CD4-positive, alpha-beta T cell treated with Interleukin-10 for 1 hour (primary cell): ENCODE results near the gene LDB3.
"Not testable (repeated sequence)": the region's sequence is repeated elsewhere in the genome, so short reads cannot be mapped to it uniquely, and the experiment has no call there.

ENCODE experiments used
- DNase-seq: peaks from one replicate; pipeline ENCODE4 v3.0.0-alpha.2; 2020

Gene LDB3

DNA sequence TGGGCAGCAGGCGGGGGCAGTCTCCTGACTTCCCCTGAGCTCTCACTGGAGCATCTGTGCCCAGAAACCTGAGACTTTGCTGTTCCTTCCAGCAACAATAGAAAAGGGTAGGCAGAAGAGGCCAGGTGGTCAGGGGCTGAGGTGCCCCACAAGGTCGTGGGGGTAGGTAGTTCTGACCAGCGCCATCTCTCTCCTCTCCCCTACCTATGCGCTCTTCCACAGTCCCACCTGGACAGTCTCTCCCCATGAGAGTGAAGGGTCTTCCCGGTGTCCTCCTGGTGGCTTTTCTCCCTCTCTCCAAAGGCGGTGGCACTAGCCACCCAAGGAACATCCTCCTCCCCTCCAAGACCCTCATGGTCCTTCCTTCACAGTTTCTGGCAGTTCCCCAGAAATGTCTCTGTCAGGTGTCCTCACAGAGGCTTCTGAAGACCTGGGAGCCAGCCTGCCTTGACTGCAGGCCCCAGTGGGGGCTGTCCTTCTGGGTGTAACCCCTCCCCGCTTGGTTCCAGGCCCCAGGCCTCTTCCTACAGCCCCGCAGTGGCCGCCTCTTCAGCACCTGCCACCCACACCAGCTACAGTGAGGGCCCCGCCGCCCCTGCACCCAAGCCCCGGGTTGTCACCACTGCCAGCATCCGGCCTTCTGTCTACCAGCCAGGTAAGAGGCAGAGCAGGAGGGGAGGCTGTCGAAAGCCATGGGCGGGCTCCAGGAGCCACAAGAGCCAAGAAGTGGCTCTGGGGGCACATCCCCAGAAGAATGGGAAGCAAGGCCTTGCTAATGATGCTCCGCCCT lies 41.3 kb downstream of the LDB3 start:
- no peak for DNase-seq

DNA sequence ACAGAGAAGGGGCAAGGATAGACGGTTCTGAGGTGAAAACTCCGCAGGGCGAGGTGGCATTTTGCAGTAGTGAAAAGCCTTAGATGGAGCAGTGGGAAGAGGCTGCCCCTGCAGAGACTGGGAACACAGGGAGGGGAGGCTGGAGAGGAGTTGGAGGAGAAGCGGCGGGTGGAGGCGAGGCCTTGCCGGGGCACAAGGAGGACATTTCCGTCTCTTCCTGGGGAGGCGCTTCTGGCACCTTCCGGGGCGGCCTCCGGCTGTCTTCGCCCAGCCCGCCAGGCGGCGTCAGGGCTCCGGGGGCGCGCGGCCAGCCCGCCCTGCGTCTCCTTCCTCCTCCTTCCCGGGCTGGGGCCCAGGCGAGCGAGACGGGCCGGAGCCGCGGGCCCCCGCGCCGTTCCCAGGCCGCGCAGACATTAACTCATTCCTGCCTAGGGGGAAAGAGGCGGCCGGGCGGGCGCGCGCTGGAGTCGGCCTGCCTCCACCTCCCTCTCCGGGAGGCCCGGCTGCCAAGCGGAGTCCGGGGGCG lies 42.7 kb downstream of the LDB3 start:
- DNase-seq: peak; percentile 89

DNA sequence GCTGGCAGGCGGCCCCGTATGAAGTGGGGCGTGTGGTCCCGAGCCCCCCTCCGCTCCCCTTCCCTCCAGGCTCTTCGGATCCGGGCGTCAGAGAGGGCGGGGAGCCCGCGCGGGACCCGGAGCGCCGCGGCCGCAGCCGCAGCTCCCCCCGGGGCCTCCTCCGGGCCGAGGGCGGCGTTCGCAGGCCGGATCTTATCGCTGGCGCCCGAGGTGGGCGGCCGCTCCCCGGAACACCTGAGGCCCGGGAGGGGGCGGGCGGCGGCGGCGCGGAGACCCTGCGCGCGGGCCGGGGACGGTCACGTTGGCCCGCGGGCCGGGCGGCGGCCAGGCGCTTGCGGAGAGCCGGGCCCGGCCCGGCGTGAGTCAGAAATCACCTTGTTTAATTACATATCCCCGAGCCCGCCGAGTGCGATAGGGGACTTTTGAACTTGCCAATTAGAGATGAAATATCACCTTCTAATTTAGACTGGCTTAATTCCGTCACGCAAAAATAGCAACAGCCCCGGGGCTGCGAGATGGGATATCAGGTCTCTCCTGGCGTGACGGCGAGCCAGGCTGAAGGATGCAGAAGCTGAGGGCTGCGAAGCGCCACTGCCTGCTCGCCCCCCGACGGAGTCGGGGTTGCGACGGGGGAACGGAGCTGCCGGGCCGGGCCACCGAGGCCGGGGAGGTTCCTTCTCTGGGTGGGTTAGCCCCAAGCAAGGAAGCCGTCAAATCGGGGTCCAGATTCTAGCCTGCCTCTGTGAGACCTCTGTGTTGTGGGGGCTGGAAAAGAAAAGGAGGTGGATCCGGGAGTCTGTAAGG lies 43.4 kb downstream of the LDB3 start:
- peak; percentile 60 for DNase-seq

DNA sequence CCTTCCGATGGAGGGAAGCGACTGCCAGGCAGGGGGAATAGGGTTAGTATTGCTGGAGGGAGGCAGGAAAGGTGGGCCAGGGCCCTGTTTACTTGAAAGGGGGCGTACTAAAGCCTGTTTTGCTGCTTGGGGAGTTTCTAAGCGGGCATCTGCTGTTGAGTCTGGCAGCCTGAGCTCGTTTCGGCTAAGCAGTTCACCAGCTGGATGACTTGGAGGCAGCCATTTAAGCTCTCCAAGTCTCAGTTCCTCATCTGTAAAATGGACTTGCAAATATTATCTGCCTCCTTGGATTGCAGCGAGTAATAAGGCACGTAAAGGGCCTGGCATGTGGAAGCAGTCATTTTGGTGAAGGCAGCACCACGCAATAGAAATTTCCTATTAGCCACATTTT lies 44.0 kb downstream of the LDB3 start:
- DNase-seq: peak; percentile 6

DNA sequence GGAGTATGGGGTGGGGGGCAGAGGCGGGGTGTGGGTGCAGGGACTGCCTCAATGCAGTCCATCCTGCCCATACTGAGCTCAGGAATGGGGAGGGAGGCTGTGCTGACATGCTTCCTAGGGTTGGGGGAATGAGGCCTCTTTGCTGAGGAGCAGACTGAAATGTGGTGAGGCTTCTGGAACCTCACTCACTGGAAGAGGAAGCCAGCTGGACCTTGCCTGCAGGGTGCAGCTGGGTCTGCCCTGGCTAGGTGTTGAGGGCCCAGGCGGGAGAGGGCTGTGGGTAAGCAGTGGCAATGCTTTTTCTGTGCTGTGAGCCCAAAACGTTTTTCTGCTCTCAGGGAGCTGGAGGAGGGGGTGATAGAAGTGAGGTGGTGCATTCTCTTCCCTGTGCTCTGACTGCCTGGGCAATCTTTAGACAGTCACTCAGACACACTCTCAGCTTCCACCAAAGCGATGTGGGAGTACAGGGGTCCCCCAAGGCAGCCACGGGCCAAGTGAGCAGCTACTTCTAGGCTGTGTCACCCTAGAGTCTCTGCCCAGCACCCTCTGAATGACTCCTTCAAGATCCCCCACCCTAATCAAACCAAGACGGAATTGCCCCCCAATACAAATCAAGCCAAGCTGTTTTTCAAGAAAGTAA lies 47.0 kb downstream of the LDB3 start:
- DNase-seq: no peak

DNA sequence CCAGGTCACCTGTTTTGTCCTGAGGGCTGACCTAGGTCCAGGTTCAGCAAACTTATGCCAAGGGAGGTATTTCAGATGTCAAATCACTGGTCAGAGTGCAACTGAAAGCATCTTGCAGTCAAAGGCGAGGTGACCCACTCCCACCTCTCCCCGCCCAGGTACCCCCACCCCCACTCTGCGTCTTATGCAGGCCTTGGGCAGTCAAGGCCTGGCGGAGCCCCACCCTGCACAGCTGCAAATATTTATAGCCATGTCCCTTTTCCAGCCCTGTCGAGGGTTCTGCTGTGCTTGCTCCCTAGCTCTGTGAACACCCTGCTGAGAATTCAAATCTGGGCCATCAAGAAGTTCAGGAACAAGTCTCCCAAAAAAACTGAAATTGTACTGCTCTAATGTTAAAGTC lies 47.5 kb downstream of the LDB3 start:
- no peak for DNase-seq

DNA sequence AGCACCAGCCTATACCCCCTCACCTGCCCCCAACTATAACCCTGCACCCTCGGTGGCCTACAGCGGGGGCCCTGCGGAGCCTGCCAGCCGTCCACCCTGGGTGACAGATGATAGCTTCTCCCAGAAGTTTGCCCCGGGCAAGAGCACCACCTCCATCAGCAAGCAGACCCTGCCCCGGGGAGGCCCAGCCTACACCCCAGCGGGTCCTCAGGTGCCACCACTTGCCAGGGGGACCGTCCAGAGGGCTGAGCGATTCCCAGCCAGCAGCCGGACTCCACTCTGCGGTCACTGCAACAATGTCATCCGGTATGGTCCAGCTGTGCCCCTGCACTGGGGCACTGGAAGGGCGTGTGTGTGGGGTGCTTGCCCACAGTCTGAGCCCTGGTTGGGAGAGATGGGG lies 48.2 kb downstream of the LDB3 start:
- no peak for DNase-seq

DNA sequence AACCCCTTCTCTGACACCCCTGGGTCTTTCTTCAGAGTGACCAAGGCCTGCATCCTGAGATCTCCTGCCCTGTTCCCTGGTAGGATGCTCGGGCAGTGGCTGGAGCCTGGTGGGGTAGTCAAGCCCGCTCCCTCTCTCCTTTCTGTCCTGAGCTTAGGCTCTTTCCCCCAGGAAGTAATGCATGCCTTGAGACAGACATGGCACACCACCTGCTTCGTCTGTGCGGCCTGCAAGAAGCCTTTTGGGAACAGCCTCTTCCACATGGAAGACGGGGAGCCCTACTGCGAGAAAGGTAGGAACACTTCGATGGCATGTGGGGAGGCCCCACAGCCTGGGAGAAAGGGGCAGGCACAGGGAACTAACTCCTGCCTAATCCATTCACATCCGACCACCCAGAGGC lies 50.2 kb downstream of the LDB3 start:
- DNase-seq: no peak

DNA sequence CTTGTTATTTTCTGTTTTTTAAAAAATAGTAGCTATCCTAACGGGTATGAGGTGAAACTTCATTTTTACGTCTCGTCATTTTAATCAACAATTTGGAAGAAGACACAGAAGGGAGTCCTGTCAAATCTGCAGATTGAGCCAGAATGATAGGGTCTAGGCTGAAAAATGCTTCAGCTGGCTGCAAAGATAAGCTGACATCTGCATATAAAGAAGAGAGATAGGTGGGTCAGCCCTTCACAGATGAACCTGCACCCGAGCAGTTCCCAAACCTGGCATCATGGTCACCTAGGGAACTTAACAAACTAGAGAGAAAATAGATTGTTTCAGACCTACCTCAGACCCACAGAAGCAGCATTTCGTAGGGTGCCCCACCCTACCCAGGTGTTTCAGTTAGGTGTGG lies 52.9 kb downstream of the LDB3 start:
- DNase-seq: no peak

DNA sequence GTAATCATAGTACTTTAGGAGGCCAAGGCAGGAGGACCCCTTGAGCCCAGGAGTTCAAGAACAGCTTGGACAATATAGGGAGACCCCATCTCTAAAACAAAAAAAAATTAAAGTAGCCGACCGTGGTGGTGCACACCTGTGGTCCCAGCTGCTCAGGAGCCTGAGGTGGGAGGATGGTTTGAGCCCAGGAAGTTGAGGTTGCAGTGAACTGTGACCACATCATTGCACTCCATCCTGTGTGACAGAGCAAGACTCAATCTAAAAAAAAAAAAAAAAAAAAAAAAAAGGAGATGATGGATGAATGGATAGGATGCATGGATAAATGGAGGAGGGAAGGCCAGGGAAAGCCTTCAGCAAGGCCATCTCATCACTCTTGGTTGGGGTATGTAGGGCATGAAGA lies 54.7 kb downstream of the LDB3 start:
- no peak for DNase-seq

DNA sequence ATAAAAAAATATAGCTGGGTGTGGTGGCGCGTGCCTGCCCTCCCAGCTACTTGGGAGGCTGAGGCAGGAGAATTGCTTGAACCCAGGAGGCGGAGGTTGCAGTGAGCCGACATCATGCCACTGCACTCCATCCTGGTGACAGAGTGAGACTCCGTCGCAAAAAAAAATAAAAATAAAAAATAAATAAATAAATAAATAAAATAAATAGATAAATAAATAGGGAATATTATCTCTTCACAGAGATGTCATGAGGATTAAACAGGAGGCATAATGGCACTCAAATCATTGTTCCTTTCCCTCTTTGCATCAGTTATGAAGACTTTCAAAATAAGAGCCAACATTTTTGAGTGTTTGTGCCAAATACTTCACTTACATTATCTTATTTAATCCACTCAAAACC lies 56.1 kb downstream of the LDB3 start:
- no peak for DNase-seq

DNA sequence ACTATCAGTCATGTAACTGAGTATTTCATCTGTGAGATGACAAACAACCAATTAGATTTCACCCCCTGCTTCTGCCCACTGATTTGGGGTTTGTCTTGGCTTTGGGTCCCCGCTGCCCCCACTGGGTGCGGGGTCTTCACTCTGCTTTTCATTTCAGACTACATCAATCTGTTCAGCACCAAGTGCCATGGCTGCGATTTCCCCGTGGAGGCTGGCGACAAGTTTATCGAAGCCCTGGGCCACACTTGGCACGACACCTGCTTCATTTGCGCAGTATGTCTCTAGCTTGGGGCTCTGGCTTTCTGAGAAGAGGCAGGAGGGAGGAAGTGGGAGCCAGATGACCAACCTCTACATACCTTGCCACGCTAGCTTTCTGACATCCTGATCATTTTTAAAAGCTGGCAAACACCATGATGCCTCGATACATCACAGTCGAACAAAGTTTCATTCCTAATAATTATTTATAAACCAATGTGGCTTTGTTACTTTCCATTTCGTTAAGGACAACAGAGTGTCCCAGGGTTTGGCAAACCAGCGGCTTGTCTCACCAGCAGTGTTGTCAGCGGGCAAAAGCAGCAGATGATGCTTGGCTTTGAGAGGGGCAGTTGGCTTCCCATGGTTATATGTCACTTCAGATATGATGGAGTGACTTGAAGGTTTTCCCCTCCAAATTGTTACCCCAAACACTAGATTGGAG lies 57.8 kb downstream of the LDB3 start:
- DNase-seq: no peak

DNA sequence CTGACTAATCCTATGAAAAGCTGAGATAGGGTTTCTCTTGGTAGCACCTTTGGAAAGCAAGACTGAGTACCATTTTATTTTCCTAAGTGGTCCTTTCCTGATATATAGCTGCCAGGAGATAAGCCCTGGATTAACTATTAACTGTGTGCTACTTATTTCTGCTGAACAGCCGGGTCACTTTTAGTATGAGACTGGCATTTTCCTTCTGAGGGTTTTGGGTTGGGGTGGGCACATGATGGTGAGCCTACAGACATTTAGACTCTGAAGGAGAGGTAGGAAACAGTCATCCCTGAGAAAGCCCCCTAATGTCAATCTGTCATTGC lies 58.3 kb downstream of the LDB3 start:
- DNase-seq: no peak

DNA sequence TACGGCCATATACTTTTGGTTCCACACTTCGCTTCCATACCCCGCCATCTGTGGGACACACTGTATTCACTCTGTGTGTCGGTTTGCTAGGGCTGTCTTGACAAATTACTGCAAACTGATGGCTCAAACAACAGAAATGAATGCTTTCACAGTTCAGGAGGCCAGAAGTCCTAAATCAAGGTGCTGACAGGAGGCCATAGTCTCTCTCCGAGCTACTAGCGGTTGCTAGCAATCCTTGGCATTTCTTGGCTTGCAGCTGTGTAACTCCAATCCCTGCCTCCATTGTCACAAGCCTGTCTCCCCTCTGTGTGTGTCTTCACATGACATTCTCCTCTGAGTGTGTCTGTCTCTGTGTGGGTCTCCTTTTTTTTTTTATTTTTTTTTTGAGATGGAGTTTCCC lies 59.2 kb downstream of the LDB3 start:
- DNase-seq: no peak

DNA sequence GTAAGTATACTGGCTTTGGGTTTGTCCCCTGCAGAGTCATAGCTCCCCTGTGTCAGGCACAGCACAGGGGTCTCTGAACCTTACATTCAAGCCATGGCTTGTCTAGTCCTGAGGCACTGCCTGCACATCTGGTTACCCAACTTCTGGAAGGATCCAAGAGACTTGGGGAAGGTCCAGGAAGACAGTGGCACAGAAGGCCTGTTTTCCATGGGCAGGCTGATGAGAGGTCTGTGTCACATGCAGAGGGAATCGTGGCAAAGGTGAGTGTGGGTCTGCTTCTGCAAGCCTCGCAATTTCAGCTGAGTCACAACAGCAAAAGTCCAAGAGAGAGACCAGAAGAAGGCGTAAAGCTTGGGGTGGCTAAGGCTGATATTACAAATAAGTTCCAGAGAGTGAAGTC lies 59.7 kb downstream of the LDB3 start:
- no peak for DNase-seq

DNA sequence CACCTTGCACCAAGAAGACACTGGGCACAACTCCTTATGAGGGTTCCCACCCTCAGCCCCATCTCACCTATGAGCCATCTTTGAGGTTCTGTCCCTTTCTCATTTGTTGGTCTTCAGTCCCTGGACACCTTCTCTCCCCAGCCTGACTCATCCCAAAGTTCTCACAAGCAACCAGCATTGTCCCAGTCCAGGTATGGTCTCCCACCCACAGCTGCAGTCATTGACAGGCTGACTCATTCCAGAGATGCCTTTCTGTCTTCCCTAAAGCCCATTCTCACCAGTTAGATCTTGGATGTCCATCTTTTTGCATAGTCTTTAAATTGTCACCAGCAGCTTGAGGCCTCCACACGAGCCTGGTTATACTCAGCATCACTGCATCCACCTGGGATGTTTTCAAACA lies 61.4 kb downstream of the LDB3 start:
- DNase-seq: no peak

DNA sequence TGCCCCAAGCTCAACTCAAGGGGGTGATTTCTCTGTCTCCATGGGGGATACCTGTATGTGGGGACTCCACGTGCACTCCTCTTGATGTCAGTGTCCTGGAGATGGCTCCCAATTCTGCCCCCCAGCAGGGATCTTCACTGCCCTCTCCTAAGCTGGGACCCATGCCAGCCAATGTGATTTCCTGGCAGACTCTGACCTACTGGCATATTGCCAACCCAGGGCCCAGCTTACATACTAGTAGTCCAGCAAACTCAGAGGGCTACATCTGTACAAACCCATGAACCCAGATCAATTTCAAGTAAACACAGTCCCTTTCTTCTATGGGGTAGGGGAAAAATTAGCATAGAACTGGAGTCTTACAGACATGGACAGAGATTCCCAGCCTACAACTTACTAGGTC lies 61.9 kb downstream of the LDB3 start:
- DNase-seq: no peak

DNA sequence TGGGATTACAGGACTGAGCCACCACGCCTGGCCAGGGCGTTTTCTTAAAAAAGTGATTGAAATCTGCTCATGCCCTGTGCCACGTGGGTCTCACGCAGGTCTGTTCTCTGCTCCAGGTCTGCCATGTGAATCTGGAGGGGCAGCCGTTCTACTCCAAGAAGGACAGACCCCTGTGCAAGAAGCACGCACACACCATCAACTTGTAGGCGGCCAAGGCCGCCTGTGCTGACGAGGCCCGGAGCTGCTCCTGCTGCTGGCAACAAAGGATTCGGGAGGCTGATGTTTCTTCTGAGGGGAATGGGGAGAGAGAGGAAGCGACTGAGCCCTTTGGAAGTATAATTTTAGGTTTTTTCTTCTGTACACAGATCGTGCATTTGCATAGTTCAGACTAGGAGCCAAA lies 64.5 kb downstream of the LDB3 start:
- no peak for DNase-seq

DNA sequence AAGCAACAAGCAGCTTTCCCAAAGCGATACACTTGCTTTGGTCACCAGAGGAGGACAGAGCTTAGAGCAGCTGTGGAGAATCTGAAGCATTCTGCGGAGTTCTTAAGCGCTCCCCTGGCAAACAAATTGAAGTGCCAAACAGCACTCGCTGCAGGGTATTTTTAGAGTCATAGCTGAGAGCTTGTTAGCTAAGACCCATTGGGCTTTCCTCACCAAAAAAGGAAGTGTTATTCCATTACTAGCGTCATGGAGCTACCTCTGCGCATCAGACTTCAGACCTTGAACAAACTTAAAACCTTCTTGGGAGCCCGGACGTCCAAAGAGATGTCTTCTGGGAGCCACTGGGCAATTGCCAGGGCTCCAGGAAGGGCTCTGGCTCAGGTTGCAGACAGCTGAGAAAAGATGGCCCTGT lies 65.0 kb downstream of the LDB3 start:
- DNase-seq: no peak

DNA sequence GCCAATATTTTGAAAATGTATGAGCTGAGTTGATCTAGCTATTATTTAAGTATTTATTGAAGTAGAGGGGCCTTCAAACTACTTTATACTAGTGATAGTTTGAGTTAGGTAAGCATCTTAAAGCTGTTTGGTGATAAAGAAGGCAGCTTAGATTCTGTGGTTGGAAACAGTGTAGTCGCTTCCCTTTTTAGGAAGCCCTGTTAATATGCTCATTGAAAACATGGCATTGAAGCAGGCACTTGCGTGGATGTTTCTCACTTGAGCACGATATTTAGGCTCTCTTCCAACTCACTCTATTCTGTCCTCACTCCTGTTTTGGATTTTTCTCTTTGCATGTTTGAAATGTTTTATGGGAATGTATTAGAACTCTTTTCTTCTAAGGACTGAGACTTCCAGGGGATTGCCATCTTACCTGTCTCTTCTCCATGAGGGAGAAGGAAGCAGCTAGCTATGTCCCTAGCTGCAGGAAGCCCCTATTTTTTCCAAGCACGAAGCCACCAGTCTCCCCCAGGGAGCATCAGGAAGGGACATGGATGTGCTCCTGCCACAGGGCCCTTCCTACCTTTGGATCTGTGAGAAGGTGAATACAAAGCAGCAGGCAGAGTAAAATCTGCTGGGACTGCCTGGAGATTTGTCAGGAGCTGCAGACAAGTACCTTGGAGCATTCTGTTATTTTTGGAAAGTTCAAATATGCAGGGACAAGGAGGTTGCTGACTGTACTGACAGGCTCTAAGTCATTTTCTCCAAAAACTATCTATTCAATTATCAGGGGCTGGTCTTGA lies 66.1 kb downstream of the LDB3 start:
- no peak for DNase-seq

DNA sequence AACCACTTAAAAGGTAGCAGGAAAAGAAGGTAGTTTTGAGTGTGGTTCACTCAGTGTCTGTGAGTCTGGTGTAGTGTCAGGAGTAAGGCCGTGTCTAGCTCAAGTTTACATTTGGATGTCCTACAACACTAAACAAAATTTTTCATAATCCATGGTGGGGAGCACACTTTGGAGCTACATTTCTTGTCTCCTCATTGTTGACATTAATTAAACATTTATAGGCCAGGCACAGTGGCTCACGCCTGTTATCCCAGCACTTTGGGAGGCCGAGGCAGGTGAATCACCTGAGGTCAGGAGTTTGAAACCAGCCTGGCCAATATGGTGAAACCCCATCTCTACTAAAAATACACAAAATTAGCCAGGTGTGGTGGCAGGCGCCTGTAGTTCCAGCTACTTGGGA lies 67.0 kb downstream of the LDB3 start:
- not testable (repeated sequence) for DNase-seq

DNA sequence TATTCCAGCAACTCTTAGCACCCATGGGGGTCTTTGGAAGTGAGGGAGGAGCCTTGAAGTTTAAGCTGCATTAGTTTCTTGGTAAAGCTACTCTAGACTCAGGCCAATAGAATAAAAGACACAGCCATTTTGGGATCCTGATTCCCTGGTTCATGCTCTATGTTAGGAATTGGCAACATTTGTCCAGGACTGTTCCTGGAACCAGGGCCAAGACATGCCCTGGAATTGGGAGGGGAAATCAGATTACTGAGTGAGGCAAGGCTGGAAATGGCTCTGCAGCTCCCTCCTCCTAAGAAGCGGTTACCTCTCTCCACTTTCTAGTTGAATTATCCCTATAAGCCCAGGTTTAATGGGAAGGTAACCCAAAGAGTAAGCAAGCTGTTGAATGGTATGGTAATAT lies 73.9 kb downstream of the LDB3 start:
- no peak for DNase-seq
